Measurements from ENCODE around the gene BMP15.

DNA sequence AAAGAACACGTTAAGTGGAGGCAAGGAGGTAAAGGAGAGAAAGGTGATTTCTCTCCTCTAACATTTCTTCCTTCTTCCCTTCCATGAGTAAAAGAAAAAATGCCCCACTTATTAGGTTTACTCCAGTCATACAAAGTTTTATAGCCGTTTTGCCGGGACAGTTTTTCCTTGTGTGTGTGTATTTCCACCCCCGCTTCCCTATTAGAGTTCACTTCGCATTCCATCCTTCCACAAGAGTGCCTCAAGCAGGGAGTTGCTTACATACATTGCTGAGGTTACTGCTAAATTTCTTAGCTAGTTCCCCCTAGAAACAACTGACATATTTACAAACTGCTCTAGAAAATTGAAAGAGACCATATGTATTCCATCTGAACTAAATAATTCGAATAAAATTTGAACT lies 45.2 kb upstream of the BMP15 start:
- TF ChIP-seq EZH2 (IDR thresholded peaks at IDR 0.05; ENCODE audit: low read length, unreplicated experiment) = no peak
- TF ChIP-seq, protein P1, sequence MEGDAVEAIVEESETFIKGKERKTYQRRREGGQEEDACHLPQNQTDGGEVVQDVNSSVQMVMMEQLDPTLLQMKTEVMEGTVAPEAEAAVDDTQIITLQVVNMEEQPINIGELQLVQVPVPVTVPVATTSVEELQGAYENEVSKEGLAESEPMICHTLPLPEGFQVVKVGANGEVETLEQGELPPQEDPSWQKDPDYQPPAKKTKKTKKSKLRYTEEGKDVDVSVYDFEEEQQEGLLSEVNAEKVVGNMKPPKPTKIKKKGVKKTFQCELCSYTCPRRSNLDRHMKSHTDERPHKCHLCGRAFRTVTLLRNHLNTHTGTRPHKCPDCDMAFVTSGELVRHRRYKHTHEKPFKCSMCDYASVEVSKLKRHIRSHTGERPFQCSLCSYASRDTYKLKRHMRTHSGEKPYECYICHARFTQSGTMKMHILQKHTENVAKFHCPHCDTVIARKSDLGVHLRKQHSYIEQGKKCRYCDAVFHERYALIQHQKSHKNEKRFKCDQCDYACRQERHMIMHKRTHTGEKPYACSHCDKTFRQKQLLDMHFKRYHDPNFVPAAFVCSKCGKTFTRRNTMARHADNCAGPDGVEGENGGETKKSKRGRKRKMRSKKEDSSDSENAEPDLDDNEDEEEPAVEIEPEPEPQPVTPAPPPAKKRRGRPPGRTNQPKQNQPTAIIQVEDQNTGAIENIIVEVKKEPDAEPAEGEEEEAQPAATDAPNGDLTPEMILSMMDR (conservative IDR thresholded peaks at IDR 0.05; ENCODE audit: low read depth, low read length) = no peak
- no peak for TF ChIP-seq EZH2phosphoT487 (IDR thresholded peaks at IDR 0.05; ENCODE audit: borderline replicate concordance, low read length)

Data from PC-3 (cell line).